Peyer's patch (tissue), 4 donors: ENCODE measurements around the gene SLC11A2. TPM values are rescaled to one million over a fixed set of nuclear protein-coding genes. Genes with fewer than 3 reads are reported as not detected.
A peak's percentile ranks its signal among the peaks of the same experiment; 100 is the strongest.

Experiments
- DNase-seq, 3 donors: peaks; one replicate each; pipeline ENCODE4 v3.0.0-alpha.2; 2017 to 2019
- H3K27ac ChIP-seq, 4 donors: fragments of 200-600 bp; sonication (generic); one replicate each; pipeline ENCODE4 v1.5.1; 2016 to 2019
- H3K27me3 ChIP-seq, 2 donors: fragments of 200-600 bp; sonication (generic); one replicate each; pipeline ENCODE4 v1.5.1; 2019
- H3K36me3 ChIP-seq, 3 donors: fragments of 200-600 bp; sonication (generic); one replicate each; pipeline ENCODE4 v1.5.1; 2016 to 2019
- H3K4me1 ChIP-seq, 4 donors: fragments of 200-600 bp; sonication (generic); one replicate each; pipeline ENCODE4 v1.5.1; 2016 to 2019
- H3K4me3 ChIP-seq, 4 donors: fragments of 200-600 bp; sonication (generic); 1 replicate in 3 of 4; 2 replicates in 1 of 4; pipeline ENCODE4 v1.5.1; 2016 to 2019; ENCODE audit warnings: mild to moderate bottlenecking in 1 of 4
- H3K9me3 ChIP-seq, 4 donors: fragments of 200-600 bp; sonication (generic); one replicate each; pipeline ENCODE4 v1.5.1; 2016 to 2019; ENCODE audit warnings: mild to moderate bottlenecking in 1 of 4
- CTCF ChIP-seq, 6 experiments: fragments of 450-650 bp in 4 of 6; fragments of 200-600 bp in 2 of 6; sonication (generic) in 1 of 6; IDR thresholded peaks; one replicate each; pipeline ENCODE4 v1.5.1; 2017 to 2019; ENCODE audit warnings: antibody characterized with exemption in 6 of 6, mild to moderate bottlenecking in 3 of 6, moderate library complexity in 1 of 6
- POLR2A ChIP-seq, 2 donors: fragments of 450-650 bp; IDR thresholded peaks; one replicate each; pipeline ENCODE4 v1.5.1; 2017; ENCODE audit warnings: antibody characterized with exemption in 2 of 2, mild to moderate bottlenecking in 2 of 2, moderate library complexity in 2 of 2
- total RNA-seq, 4 donors: library from RNA; depleted of rRNA; stranded (reverse); fragments of >200 nt; gene quantifications; one replicate each; pipeline ENCODE4 v1.1.0, GENCODE V29; 2016

SLC11A2 gene
- total RNA-seq, 4 donors from 2014 or later, result 37.1 to 57.4 (median 50.0) TPM

DNA sequence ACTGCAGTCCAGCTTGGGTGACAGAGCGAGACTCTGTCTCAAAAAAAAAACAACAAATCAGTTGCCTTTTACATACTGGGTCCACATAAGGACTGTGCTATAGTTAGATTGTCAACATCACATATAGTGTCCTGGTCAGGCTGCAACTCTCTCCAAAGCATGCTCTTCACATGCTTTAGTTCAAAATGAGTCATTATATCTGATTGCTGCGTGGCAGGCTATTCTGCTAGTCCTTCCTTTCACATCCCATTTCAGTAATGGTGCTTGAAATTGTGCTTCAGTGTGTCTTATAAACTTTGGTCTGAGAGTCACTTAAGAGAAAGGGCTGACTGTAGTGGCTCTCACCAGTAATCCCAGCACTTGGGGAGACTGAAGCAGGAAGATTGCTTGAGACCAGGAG, 28.9 kb upstream of the SLC11A2 start:
- no peak for DNase-seq
- no peaks in the 10 kb centered on the region for H3K4me1 ChIP-seq
- H3K27ac ChIP-seq, result no peak overlapping the region
- no peak overlapping the region for H3K4me3 ChIP-seq
- H3K9me3 ChIP-seq, result no peaks in the 10 kb centered on the region
- peaks cover 0 to 96% (median 0%) of the 10 kb centered on the region in 3 donors for H3K36me3 ChIP-seq
- H3K27me3 ChIP-seq, result no peaks in the 10 kb centered on the region
- TF ChIP-seq POLR2A (IDR thresholded peaks at IDR 0.05), result no peak

GRCh38 chr12:51051787-51052186, 25.6 kb upstream of the SLC11A2 start:
- H3K4me3 ChIP-seq, result no peak overlapping the region
- H3K9me3 ChIP-seq, result no peaks in the 10 kb centered on the region
- peaks cover 0 to 63% (median 0%) of the 10 kb centered on the region in 3 donors for H3K36me3 ChIP-seq

DNA sequence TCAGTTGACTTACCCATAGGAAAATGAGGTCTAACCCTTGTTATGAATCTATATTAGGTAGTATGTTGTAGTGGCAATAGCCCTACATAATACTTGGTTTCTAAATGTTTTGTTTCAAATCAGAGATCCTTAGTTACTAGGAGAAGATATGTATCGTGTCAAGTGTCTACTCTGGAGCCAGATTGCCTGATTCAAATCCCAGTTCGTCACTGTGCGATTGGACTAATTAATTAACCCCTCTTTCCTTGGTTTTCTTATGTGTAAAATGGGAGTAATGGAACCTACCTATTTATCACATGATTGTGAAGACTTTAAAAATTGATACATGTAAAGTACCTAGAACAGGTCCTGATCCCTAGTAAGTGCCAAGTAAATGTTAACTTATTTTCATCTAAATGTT, 23.3 kb upstream of the SLC11A2 start:
- Histone ChIP-seq H3K9me3 (no peaks in the 10 kb centered on the region), H3K4me1 (peaks cover 0 to 15% (median 1%) of the 10 kb centered on the region in 4 donors), H3K4me3 (peak overlapping the region in 2 of 4 donors; percentile 63 to 80), H3K27ac (peak overlapping the region in 2 of 4 donors; percentile 93 to 97), H3K36me3 (peaks cover 0 to 43% (median 0%) of the 10 kb centered on the region in 3 donors), H3K27me3 (no peaks in the 10 kb centered on the region)
- no peak for TF ChIP-seq POLR2A (IDR thresholded peaks at IDR 0.05)
- TF ChIP-seq CTCF (IDR thresholded peaks at IDR 0.05), result no peak
- DNase-seq, result no peak

More at GRCh38 chr12:51051787-51052186, 25.6 kb upstream of the SLC11A2 start:
- H3K4me1 ChIP-seq, result peaks cover 0 to 15% (median 1%) of the 10 kb centered on the region in 4 donors
- no peak overlapping the region for H3K27ac ChIP-seq
- TF ChIP-seq POLR2A (IDR thresholded peaks at IDR 0.05) (no peak), CTCF (IDR thresholded peaks at IDR 0.05) (no peak)
- no peaks in the 10 kb centered on the region for H3K27me3 ChIP-seq
- no peak for DNase-seq

DNA sequence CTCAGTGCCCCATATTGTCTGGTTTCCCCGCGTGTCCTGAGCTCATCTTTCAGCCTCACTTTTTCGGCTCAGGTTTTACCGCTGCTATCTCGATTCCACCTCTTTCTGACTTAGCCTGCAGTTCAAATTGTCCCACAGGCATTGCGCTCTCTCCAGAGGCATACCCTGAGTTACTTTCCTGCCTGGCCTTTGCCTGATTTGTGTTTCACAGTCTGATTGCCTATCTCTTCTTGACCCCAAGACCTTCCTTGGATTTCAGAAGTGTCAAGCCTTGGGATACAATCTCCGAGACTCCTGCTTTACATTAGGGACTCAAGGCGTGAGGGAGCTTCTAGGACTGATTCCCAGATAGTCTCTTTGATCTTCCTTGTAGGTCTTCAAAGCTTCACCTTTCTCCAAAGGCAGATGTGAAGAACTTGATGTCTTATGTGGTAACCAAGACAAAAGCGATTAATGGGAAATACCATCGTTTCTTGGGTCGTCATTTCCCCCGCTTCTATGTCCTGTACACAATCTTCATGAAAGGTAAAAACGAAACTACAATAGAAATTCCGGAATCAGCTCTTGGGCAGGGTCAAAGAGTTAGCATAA, 22.6 kb upstream of the SLC11A2 start:
- H3K4me1 ChIP-seq, result peaks cover 0 to 15% (median 1%) of the 10 kb centered on the region in 4 donors
- peaks cover 0 to 35% (median 0%) of the 10 kb centered on the region in 3 donors for H3K36me3 ChIP-seq
- H3K27me3 ChIP-seq, result no peaks in the 10 kb centered on the region
- peak overlapping the region; percentile 91 to 97 (median 92) for H3K27ac ChIP-seq
- no peaks in the 10 kb centered on the region for H3K9me3 ChIP-seq
- no peak for DNase-seq
- no peak for TF ChIP-seq POLR2A (IDR thresholded peaks at IDR 0.05)
- no peak for TF ChIP-seq CTCF (IDR thresholded peaks at IDR 0.05)
- H3K4me3 ChIP-seq, result peak overlapping the region; percentile 63 to 80 (median 70)

DNA sequence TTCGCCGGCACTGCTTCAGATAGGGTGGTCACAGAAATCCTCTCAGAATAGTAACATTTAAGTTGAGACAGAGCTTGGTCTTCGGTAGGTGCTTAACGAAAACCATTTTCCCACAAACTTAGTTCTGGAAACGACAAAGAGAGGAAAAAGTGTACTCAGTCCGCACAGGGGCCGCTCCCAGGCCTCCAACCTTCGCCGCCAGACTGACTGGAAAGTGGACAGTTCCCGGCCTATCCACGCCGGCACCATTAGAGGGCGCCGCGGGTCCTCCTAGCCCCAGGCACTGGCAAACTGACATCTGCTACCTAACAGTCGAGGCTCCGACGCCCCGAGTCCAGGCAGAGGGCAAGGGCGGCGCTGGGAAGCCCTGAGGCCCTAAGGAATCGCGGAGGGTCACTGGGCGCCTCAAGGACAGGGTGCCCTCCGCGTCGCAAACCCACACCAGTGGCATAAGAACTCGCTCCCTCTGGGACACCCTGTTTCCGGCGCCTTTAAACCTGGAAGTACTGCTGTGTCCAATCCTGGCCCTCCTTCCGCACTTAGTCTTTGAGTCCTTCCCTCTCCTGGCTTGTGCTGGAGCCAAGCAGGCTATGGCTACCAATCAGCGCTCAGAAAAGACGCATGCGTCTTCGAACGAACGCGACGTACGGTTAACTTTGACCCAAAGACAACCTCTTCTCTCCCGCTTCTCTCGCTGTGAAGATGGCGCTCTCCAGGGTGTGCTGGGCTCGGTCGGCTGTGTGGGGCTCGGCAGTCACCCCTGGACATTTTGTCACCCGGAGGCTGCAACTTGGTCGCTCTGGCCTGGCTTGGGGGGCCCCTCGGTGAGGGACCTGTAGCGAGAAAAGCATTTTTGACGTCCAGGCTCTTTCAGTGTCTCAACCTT, 21.7 kb upstream of the SLC11A2 start, which contains the start of gene LETMD1:
Gene LETMD1, plus strand, starts transcription at position 673 of the 886 bp plus-strand sequence. Its CDS starts 30 bp downstream, at position 703.
- peaks cover 0 to 26% (median 0%) of the 10 kb centered on the region in 3 donors for H3K36me3 ChIP-seq
- DNase-seq, result peak; percentile 91 to 97 (median 96)
- H3K27ac ChIP-seq, result peak within 1 kb of the TSS; percentile 91 to 97 (median 92)
- peak within 1 kb of the TSS; percentile 63 to 80 (median 70) for H3K4me3 ChIP-seq
- peak; percentile 72 to 87 for TF ChIP-seq POLR2A (IDR thresholded peaks at IDR 0.05)
- peak; percentile 54 to 94 (median 88) for TF ChIP-seq CTCF (IDR thresholded peaks at IDR 0.05)
- H3K4me1 ChIP-seq, result peaks cover 0 to 15% (median 1%) of the 10 kb centered on the region in 4 donors
- no peaks in the 10 kb centered on the region for H3K27me3 ChIP-seq
- no peaks in the 10 kb centered on the region for H3K9me3 ChIP-seq
